Measurements from ENCODE around the gene RAPGEF4. TPM values are rescaled to one million over a fixed set of nuclear protein-coding genes. Genes with fewer than 3 reads are reported as not detected.
"Not testable (repeated sequence)": the region's sequence is repeated elsewhere in the genome, so short reads cannot be mapped to it uniquely, and the experiment has no call there.

RAPGEF4 gene
- total RNA-seq, 4 donors from 2014 or later: 16.1 to 26.2 (median 21.3) TPM

DNA sequence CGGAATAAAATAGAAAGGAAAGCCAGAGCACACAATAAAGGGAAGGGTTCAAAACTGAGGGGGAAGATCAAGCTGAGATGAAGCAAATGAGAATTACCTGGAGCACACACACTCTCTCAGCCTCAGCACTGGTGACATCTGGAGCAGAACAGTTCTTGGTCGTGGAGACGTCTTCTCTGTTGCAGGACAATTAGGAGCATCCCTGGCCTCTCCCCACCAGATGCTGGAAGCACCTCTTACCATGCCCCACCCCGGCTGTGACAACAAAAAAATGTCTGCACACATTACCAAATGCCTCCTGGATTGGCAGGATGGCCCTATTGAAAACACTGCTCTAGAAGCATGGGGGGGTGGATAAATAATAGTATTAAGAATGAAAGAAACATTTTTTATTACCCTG, 296.4 kb downstream of the RAPGEF4 start:
- H3K4me1 ChIP-seq: no peaks in the 10 kb centered on the region
- no peaks in the 10 kb centered on the region for H3K36me3 ChIP-seq
- no peaks in the 10 kb centered on the region for H3K9me3 ChIP-seq
- H3K27ac ChIP-seq: no peak overlapping the region
- TF ChIP-seq POLR2A (IDR thresholded peaks at IDR 0.05): no peak
- TF ChIP-seq, protein P1, sequence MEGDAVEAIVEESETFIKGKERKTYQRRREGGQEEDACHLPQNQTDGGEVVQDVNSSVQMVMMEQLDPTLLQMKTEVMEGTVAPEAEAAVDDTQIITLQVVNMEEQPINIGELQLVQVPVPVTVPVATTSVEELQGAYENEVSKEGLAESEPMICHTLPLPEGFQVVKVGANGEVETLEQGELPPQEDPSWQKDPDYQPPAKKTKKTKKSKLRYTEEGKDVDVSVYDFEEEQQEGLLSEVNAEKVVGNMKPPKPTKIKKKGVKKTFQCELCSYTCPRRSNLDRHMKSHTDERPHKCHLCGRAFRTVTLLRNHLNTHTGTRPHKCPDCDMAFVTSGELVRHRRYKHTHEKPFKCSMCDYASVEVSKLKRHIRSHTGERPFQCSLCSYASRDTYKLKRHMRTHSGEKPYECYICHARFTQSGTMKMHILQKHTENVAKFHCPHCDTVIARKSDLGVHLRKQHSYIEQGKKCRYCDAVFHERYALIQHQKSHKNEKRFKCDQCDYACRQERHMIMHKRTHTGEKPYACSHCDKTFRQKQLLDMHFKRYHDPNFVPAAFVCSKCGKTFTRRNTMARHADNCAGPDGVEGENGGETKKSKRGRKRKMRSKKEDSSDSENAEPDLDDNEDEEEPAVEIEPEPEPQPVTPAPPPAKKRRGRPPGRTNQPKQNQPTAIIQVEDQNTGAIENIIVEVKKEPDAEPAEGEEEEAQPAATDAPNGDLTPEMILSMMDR (IDR thresholded peaks at IDR 0.05): no peak
- intact Hi-C loops (cut with DNase I; ENCODE audit: low total_unique reads): no loop called here
- no peak overlapping the region for H3K4me3 ChIP-seq
- H3K27me3 ChIP-seq: no peaks in the 10 kb centered on the region
- no peak for DNase-seq

DNA sequence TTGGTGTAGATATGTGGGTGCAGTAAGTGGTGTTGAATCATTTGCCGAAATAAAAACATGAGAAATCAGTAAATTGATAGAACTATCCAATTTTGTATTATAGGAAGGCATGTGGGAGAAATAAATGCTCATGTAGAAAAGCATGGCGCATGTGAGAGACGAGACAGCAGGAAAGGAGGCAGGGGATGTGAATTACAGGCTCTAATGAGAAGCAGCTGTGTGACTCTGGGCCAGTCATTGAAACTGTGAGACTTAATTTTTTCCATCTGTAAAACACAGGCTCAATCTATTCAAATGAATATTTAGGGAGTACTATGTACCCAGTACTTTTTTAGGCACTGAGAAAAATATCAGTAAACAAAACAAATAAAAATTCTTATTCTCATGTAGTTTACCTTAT, 297.4 kb downstream of the RAPGEF4 start:
- H3K36me3 ChIP-seq: no peaks in the 10 kb centered on the region
- H3K27ac ChIP-seq: peak overlapping the region in 1 of 2 donors; percentile 3
- no peak for DNase-seq
- intact Hi-C loops (cut with DNase I; ENCODE audit: low total_unique reads): no loop called here
- TF ChIP-seq POLR2A (IDR thresholded peaks at IDR 0.05): no peak
- TF ChIP-seq, protein P1 (IDR thresholded peaks at IDR 0.05): no peak
- peaks cover 0 to 3% of the 10 kb centered on the region in 2 donors for H3K4me1 ChIP-seq
- no peak overlapping the region for H3K4me3 ChIP-seq
- H3K27me3 ChIP-seq: no peaks in the 10 kb centered on the region
- no peaks in the 10 kb centered on the region for H3K9me3 ChIP-seq

DNA sequence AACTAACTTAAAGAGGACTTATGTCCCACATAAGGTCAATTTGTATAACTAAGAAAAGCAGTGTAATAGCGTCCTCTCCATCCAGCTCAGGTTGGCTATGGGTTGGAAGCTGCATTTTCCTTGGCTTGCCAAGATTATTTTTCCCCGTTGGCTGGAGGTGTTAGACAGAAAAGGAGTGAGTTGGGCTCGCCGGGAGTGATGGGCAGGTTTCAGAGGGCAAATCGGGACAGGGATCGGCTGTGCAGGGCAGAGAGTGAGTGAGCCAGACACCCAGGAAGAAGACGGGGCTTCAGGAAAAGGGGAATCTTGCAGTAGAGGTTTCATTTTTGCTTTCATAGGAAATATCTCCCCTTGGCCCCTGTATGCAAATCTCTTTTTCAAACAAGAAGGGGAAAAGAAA, 298.5 kb downstream of the RAPGEF4 start:
- H3K36me3 ChIP-seq: no peaks in the 10 kb centered on the region
- peaks cover 0 to 3% of the 10 kb centered on the region in 2 donors for H3K4me1 ChIP-seq
- no peak overlapping the region for H3K4me3 ChIP-seq
- no peaks in the 10 kb centered on the region for H3K9me3 ChIP-seq
- intact Hi-C loops (cut with DNase I; ENCODE audit: low total_unique reads): no loop called here
- TF ChIP-seq, protein P1 (IDR thresholded peaks at IDR 0.05): no peak
- no peak for TF ChIP-seq POLR2A (IDR thresholded peaks at IDR 0.05)
- no peak overlapping the region for H3K27ac ChIP-seq
- no peak for DNase-seq
- no peaks in the 10 kb centered on the region for H3K27me3 ChIP-seq

DNA sequence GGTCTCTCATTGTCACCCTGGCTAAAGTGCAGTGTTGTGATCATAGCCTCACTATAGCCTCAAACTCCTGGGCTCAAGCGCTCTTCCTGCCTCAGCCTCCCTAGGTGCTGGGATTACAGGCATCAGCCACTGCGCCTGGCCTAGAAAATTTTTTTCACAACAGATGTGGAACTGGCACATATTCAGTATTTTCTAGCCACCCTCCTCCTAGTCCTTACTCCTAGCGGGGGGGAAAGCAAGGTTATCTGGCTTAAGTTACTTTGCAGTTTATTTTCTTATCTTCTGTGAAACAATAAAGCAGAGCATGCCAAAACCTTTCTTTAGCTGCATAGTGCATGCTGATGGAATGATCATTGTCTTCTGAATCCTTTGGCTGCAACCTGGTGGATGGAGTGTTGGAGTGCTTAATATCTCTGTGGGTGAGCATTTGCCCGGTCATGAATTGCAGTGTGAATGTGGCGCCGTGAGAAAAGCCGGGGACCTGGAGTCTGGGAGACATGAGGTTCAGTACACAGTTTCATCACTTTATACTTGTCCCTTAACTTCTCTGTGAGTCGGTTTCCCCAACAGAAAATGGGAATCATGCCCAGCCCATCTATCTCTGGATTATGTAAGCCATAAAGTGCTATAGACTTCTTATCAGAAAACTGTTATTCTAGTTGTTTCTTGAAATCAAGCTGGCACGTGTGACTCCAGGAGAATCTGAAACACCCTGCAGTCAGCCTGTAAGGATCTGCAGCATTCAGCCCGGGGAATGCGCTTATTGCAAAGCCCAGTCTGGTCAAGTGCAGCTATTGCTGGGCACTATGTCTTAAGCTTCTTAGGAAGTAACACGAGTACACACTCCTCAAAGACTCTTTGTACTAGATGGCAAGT, 301.8 kb downstream of the RAPGEF4 start:
- H3K9me3 ChIP-seq: no peaks in the 10 kb centered on the region
- H3K27me3 ChIP-seq: no peaks in the 10 kb centered on the region
- H3K4me3 ChIP-seq: no peak overlapping the region
- TF ChIP-seq, protein P1 (IDR thresholded peaks at IDR 0.05): no peak
- TF ChIP-seq POLR2A (IDR thresholded peaks at IDR 0.05): no peak
- peaks cover 0 to 3% of the 10 kb centered on the region in 2 donors for H3K4me1 ChIP-seq
- H3K27ac ChIP-seq: peak overlapping the region; percentile 29
- intact Hi-C loops (cut with DNase I; ENCODE audit: low total_unique reads): no loop called here
- H3K36me3 ChIP-seq: no peaks in the 10 kb centered on the region
- peak; percentile 29 to 34 for DNase-seq

DNA sequence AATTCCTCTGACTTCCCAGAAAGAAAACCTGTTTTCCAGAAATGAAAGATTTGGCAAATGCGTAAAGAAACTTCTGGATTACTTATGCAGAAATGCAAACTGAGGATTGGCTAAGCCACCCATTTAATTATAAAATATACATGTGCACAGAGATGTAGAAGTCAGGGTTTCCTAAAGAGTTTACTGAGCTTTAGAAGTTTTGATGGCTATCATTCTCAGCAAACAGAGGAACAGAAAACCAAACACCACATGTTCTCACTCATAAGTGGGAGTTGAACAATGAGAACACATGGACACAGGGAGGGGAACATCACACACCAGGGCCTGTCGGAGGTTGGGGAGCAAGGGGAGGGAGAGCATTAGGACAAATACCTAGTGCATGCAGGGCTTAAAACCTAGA, 302.6 kb downstream of the RAPGEF4 start:
- H3K36me3 ChIP-seq; H3K4me1 ChIP-seq; H3K9me3 ChIP-seq; intact Hi-C loops (cut with DNase I; ENCODE audit: low total_unique reads); H3K4me3 ChIP-seq; H3K27me3 ChIP-seq; DNase-seq: not testable (repeated sequence)
- H3K27ac ChIP-seq: peak overlapping the region in 1 of 2 donors; percentile 29
